Ovary (tissue), 3 donors: Measurements from ENCODE around the gene DNAJC8.

Source experiments
- EP300 ChIP-seq: sonication (generic); formaldehyde crosslinking; IDR thresholded peaks from one replicate; pipeline ENCODE4 v1.6.1; 2017; ENCODE audit warnings: antibody characterized with exemption
- POLR2A ChIP-seq: fragments of 450-650 bp; IDR thresholded peaks from one replicate; pipeline ENCODE4 v1.6.1; 2017; ENCODE audit warnings: antibody characterized with exemption, mild to moderate bottlenecking, moderate library complexity
- TF ChIP-seq, protein P1 (sequence below), 3 donors: fragments of 450-650 bp in 2 of 3; fragments of 200-600 bp in 1 of 3; IDR thresholded peaks; one replicate each; pipeline versions ENCODE4 v1.5.1 to v1.8.0; 2016 to 2022; ENCODE audit warnings: antibody characterized with exemption in 3 of 3, mild to moderate bottlenecking in 1 of 3
- donor health status: DM: no; HTN: no; CAD: no.

DNA sequence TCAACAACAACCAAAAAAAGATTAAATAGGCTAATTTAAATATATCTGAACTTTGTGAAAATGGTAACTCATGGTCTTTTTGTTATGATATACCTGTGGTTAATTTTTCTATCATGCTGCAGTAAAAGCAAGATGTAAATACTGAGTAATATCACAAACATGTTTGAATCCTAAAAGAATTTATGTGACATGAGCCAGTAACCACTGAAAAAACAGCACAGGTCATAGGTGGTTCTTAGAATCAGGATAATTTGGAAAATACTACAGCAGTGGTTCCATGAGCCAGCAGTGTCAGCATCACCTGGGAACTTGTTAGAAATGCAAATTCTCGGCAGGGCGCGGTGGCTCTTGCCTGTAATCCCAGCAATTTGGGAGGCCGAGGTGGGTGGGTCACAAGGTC is 7.2 kb upstream of the DNAJC8 start:
- TF ChIP-seq, protein P1, sequence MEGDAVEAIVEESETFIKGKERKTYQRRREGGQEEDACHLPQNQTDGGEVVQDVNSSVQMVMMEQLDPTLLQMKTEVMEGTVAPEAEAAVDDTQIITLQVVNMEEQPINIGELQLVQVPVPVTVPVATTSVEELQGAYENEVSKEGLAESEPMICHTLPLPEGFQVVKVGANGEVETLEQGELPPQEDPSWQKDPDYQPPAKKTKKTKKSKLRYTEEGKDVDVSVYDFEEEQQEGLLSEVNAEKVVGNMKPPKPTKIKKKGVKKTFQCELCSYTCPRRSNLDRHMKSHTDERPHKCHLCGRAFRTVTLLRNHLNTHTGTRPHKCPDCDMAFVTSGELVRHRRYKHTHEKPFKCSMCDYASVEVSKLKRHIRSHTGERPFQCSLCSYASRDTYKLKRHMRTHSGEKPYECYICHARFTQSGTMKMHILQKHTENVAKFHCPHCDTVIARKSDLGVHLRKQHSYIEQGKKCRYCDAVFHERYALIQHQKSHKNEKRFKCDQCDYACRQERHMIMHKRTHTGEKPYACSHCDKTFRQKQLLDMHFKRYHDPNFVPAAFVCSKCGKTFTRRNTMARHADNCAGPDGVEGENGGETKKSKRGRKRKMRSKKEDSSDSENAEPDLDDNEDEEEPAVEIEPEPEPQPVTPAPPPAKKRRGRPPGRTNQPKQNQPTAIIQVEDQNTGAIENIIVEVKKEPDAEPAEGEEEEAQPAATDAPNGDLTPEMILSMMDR (IDR thresholded peaks at IDR 0.05), result no peak
- no peak for TF ChIP-seq EP300
- no peak for TF ChIP-seq POLR2A
